Upper lobe of left lung (tissue), 6 donors: Measurements from ENCODE around the gene B3GAT1. TPM values are rescaled to one million over a fixed set of nuclear protein-coding genes. Genes with fewer than 3 reads are reported as not detected.

Experiments
- ATAC-seq, 2 donors: fragments of 200-7000 bp; cut with Tn5 transposase; one replicate each; pipeline ENCODE4 v1.9.1; 2022; ENCODE audit warnings: mild to moderate bottlenecking in 2 of 2, moderate library complexity in 2 of 2; ENCODE audit not compliant: low FRiP score in 2 of 2
- DNase-seq, 2 donors: peaks; one replicate each; pipeline ENCODE4 v3.0.0-alpha.2; 2019 to 2020
- H3K27ac ChIP-seq, 4 donors: fragments of 200-600 bp; sonication (generic); one replicate each; pipeline ENCODE4 v1.5.1; 2016 to 2019
- H3K27me3 ChIP-seq, 4 donors: fragments of 200-600 bp; sonication (generic); one replicate each; pipeline ENCODE4 v1.5.1; 2017 to 2019
- H3K36me3 ChIP-seq, 4 donors: fragments of 200-600 bp; sonication (generic); one replicate each; pipeline ENCODE4 v1.5.1; 2016 to 2019
- H3K4me1 ChIP-seq, 4 donors: fragments of 200-600 bp; sonication (generic); one replicate each; pipeline ENCODE4 v1.5.1; 2018 to 2019
- H3K4me3 ChIP-seq, 4 donors: fragments of 200-600 bp; sonication (generic); one replicate each; pipeline ENCODE4 v1.5.1; 2017 to 2019; ENCODE audit warnings: mild to moderate bottlenecking in 2 of 4, moderate library complexity in 1 of 4
- H3K9me3 ChIP-seq, 4 donors: fragments of 200-600 bp; sonication (generic); one replicate each; pipeline ENCODE4 v1.5.1; 2018 to 2019
- CTCF ChIP-seq, 6 experiments: fragments of 450-650 bp in 4 of 6; fragments of 200-600 bp in 2 of 6; sonication (generic) in 2 of 6; IDR thresholded peaks; one replicate each; pipeline ENCODE4 v1.5.1; 2016 to 2019; ENCODE audit warnings: antibody characterized with exemption in 6 of 6
- EP300 ChIP-seq, 4 donors: sonication (generic); formaldehyde crosslinking; IDR thresholded peaks; one replicate each; pipeline ENCODE4 v1.5.1; 2017; ENCODE audit warnings: antibody characterized with exemption in 4 of 4, control low read depth in 2 of 4
- POLR2A ChIP-seq, 4 donors: fragments of 450-650 bp; IDR thresholded peaks; one replicate each; pipeline ENCODE4 v1.5.1; 2016 to 2017; ENCODE audit warnings: antibody characterized with exemption in 4 of 4, mild to moderate bottlenecking in 2 of 4
- POLR2AphosphoS5 ChIP-seq, 2 donors: sonication (generic); formaldehyde crosslinking; IDR thresholded peaks; one replicate each; pipeline ENCODE4 v1.5.1; 2017; ENCODE audit warnings: antibody characterized with exemption in 2 of 2
- WGBS, 2 donors: methylation state at CpG; one replicate each; pipeline ENCODE4 v1.1.5; 2017 to 2018; 5-methylcytosine and 5-hydroxymethylcytosine counted together
- total RNA-seq, 6 donors: library from RNA; depleted of rRNA in 4 of 6; stranded (reverse); fragments of >200 nt in 4 of 6; gene quantifications; one replicate each; pipeline versions ENCODE4 v1.1.0 to v1.2.1, GENCODE V29; 2016 to 2021
- donor health status: DM: no; HTN: no; CAD: no; lungs with moderate emphysema.
- donor health status: DM: no; HTN: yes; CAD: no; lungs with severe emphysema.

B3GAT1 gene
- total RNA-seq, 6 donors from 2014 or later: under 0.01 to 2.7 (median 1.2) TPM

DNA sequence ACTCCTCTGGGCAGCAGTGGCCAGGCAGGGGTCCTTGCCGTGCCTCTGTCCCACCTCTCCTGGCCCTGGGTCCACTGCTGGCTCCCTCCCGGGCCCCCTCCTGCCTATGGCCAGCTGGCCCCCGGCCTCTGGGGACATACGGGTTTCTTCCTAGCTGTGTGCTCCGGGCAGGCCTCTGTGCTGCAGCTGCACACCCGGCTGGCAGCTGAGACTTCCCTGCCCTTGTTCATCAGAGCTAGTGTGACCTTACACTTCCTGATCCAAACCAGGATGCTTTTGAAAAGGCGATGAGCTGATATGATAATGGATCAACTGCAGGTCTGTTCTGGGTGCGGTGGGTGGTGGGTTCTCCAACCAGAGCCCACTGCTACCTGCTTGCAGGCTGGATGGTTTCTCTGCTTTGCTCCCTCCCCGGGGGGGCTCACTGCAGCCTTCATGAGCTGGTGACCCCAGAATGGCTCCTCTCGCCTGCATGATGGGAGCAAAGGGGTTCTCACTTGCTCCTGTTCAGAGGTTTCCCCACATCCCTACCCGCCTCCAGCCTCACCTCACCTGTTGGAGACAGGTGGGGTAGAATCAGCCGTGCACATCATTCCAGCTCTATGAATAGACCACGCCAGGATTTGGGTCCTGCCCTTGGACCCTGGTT lies 13.3 kb downstream of the B3GAT1 start:
- WGBS, 2 donors: 77 to 83% methylated on average over 7 to 13 of the region's 13 CpGs
- H3K4me3 ChIP-seq: no peak overlapping the region
- H3K4me1 ChIP-seq: no peaks in the 10 kb centered on the region
- no peaks in the 10 kb centered on the region for H3K9me3 ChIP-seq
- no peaks in the 10 kb centered on the region for H3K36me3 ChIP-seq
- no peak overlapping the region for H3K27ac ChIP-seq
- ATAC-seq (no peak), DNase-seq (no peak)
- no peaks in the 10 kb centered on the region for H3K27me3 ChIP-seq
- TF ChIP-seq EP300 (IDR thresholded peaks at IDR 0.05) (no peak), POLR2A (IDR thresholded peaks at IDR 0.05) (no peak), POLR2AphosphoS5 (IDR thresholded peaks at IDR 0.05) (no peak), CTCF (IDR thresholded peaks at IDR 0.05) (no peak)

DNA sequence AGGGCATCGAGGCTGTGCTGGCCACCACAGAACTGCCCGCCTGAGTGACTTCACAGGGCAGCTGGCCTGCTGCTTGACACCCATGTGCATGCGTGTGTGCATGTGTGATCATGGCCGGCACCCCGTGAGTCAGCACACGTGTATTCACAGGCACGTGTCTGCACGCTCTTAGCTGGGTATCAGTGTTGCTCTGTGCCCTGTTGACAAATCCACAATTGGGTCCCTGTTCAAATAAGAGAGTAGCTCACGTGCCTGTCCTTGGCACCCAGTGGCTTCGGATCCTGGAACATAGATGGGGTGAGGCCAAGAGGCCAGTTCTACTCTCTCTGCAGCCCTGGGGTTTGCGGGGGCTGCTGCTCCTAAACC lies 14.0 kb downstream of the B3GAT1 start:
- H3K27me3 ChIP-seq: no peaks in the 10 kb centered on the region
- H3K4me3 ChIP-seq: no peak overlapping the region
- no peak for TF ChIP-seq POLR2AphosphoS5 (IDR thresholded peaks at IDR 0.05)
- TF ChIP-seq POLR2A (IDR thresholded peaks at IDR 0.05): no peak
- no peak for TF ChIP-seq CTCF (IDR thresholded peaks at IDR 0.05)
- TF ChIP-seq EP300 (IDR thresholded peaks at IDR 0.05): no peak
- H3K9me3 ChIP-seq: no peaks in the 10 kb centered on the region
- H3K4me1 ChIP-seq: no peaks in the 10 kb centered on the region
- no peak overlapping the region for H3K27ac ChIP-seq
- H3K36me3 ChIP-seq: no peaks in the 10 kb centered on the region
- ATAC-seq: no peak
- WGBS, 2 donors: 81% methylated on average over 11 of the region's 11 CpGs; no CpG with 5 or more reads in 1 of the 2 donors
- no peak for DNase-seq

GRCh38 chr11:134397304-134398078 lies 14.6 kb downstream of the B3GAT1 start:
- Histone ChIP-seq H3K36me3 (no peaks in the 10 kb centered on the region), H3K27ac (no peak overlapping the region), H3K27me3 (no peaks in the 10 kb centered on the region), H3K4me3 (no peak overlapping the region), H3K9me3 (no peaks in the 10 kb centered on the region), H3K4me1 (no peaks in the 10 kb centered on the region)
- WGBS, 2 donors: 84 to 94% methylated on average over 9 to 18 of the region's 18 CpGs
- TF ChIP-seq POLR2A (IDR thresholded peaks at IDR 0.05): no peak
- no peak for TF ChIP-seq POLR2AphosphoS5 (IDR thresholded peaks at IDR 0.05)
- no peak for ATAC-seq
- peak in 1 of 2 donors; percentile 61 for DNase-seq

GRCh38 chr11:134395002-134395401 lies 17.0 kb downstream of the B3GAT1 start:
- H3K27me3 ChIP-seq: no peaks in the 10 kb centered on the region
- no peaks in the 10 kb centered on the region for H3K9me3 ChIP-seq
- 78 to 89% methylated on average over 12 of the region's 12 CpGs for WGBS, 2 donors
- no peak for DNase-seq
- H3K27ac ChIP-seq: no peak overlapping the region
- H3K4me1 ChIP-seq: no peaks in the 10 kb centered on the region
- no peak for ATAC-seq
- TF ChIP-seq POLR2A (IDR thresholded peaks at IDR 0.05): no peak
- no peak for TF ChIP-seq POLR2AphosphoS5 (IDR thresholded peaks at IDR 0.05)
- no peak for TF ChIP-seq EP300 (IDR thresholded peaks at IDR 0.05)
- TF ChIP-seq CTCF (IDR thresholded peaks at IDR 0.05): no peak
- H3K36me3 ChIP-seq: no peaks in the 10 kb centered on the region
- no peak overlapping the region for H3K4me3 ChIP-seq

DNA sequence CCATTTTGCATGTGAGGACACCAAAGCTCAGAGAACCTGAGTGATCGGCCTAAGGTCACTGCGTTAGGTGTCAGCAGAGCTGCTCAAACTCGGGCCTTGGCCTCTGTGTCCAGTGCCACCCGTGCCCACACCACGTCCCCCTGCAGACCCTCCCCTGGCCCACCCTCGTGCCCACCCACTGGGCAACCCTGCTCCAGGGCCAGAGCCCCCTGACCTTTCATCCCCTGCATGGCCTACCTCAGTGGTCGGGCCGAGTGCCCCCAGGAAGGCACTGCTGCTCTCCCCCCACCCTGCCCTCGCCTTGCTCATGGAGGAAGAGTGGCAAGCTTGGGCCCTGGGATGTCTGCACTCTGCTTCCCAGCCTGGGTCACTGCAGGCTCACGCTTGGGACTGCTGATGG lies 17.7 kb downstream of the B3GAT1 start:
- H3K4me1 ChIP-seq: no peaks in the 10 kb centered on the region
- H3K27ac ChIP-seq: no peak overlapping the region
- no peak for DNase-seq
- TF ChIP-seq CTCF (IDR thresholded peaks at IDR 0.05) (no peak), EP300 (IDR thresholded peaks at IDR 0.05) (no peak), POLR2AphosphoS5 (IDR thresholded peaks at IDR 0.05) (no peak), POLR2A (IDR thresholded peaks at IDR 0.05) (no peak)
- no peak overlapping the region for H3K4me3 ChIP-seq
- no peaks in the 10 kb centered on the region for H3K9me3 ChIP-seq
- no peaks in the 10 kb centered on the region for H3K36me3 ChIP-seq
- 87 to 96% methylated on average over 2 to 7 of the region's 10 CpGs for WGBS, 2 donors
- H3K27me3 ChIP-seq: no peaks in the 10 kb centered on the region
- no peak for ATAC-seq
